Activated T-helper 2 cell treated with anti-CD3 and anti-CD28 coated beads, Interferon-gamma antibody, Interleukin-2, Interleukin-4, amounts not matched to agents 10 μg/mL and 5 μg/mL and 100 μg/mL, durations not matched to agents 14 hours and 24 hours and 36 hours (primary cell): ENCODE results near the gene SHANK1. TPM values are rescaled to one million over a fixed set of nuclear protein-coding genes. Genes with fewer than 3 reads are reported as not detected.
"Not testable (repeated sequence)": the region's sequence is repeated elsewhere in the genome, so short reads cannot be mapped to it uniquely, and the experiment has no call there.

ENCODE experiments used
- DNase-seq: peaks from one replicate; pipeline ENCODE4 v3.0.0; 2021; ENCODE audit warnings: low spot score
- H3K27ac Mint-ChIP-seq: one replicate; pipeline ENCODE4 v1.8.0; 2021; ENCODE audit warnings: mixed read lengths
- H3K27me3 Mint-ChIP-seq: one replicate; pipeline ENCODE4 v1.8.0; 2021; ENCODE audit warnings: low read depth, mixed read lengths
- H3K36me3 Mint-ChIP-seq: one replicate; pipeline ENCODE4 v1.8.0; 2021; ENCODE audit warnings: low read depth, mixed read lengths
- H3K4me1 Mint-ChIP-seq: one replicate; pipeline ENCODE4 v1.8.0; 2021; ENCODE audit warnings: low read depth, mixed read lengths
- H3K4me3 Mint-ChIP-seq: one replicate; pipeline ENCODE4 v1.8.0; 2021; ENCODE audit warnings: low read depth, mild to moderate bottlenecking, moderate library complexity, mixed read lengths
- H3K9me3 Mint-ChIP-seq: one replicate; pipeline ENCODE4 v1.8.0; 2021; ENCODE audit warnings: mixed read lengths
- intact Hi-C: fragments of 100-400 bp; cut with micrococcal nuclease; formaldehyde crosslinking; loops from one replicate; pipeline ENCODE4 v1.15.1; 2023
- total RNA-seq: library from RNA; stranded (reverse); gene quantifications from 2 replicates; pipeline ENCODE4 v1.2.3, GENCODE V29; 2022

SHANK1 gene
- total RNA-seq, 1 donor from 2014 or later: not detected

GRCh38 chr19:50618379-50618778 lies 101.2 kb downstream of the SHANK1 start:
- DNase-seq, H3K27ac Mint-ChIP-seq, intact Hi-C loops, H3K4me3 Mint-ChIP-seq, H3K27me3 Mint-ChIP-seq, H3K9me3 Mint-ChIP-seq, H3K36me3 Mint-ChIP-seq, H3K4me1 Mint-ChIP-seq: not testable (repeated sequence)

- intact Hi-C loops, H3K36me3 Mint-ChIP-seq, DNase-seq, H3K27me3 Mint-ChIP-seq, H3K4me1 Mint-ChIP-seq, H3K4me3 Mint-ChIP-seq, H3K27ac Mint-ChIP-seq, H3K9me3 Mint-ChIP-seq: not testable (repeated sequence)
Observed at GRCh38 chr19:50612504-50613404, 106.8 kb downstream of the SHANK1 start.

Other genes with a start within 250 kb of the SHANK1 start
- gene EMC10, start 243.3 kb downstream of the SHANK1 start, total RNA-seq: 76.0 and 76.2 TPM in 2 replicates
- gene GARIN5A, start 243.0 kb downstream of the SHANK1 start, total RNA-seq: 0.28 and 0.82 TPM in 2 replicates
- gene JOSD2, start 208.6 kb downstream of the SHANK1 start, total RNA-seq: 39.9 and 43.6 TPM in 2 replicates
- not detected in 2 replicates for gene ASPDH, start 205.9 kb downstream of the SHANK1 start, total RNA-seq
- 0.18 TPM in 1 of 2 replicates, not detected in the other for gene LRRC4B, start 151.4 kb downstream of the SHANK1 start, total RNA-seq
- 0.07 TPM in 1 of 2 replicates, not detected in the other for gene SYT3, start 79.9 kb downstream of the SHANK1 start, total RNA-seq
- 1.5 TPM in 1 of 2 replicates, not detected in the other for gene C19orf81, start 70.4 kb downstream of the SHANK1 start, total RNA-seq
- 1.2 and 1.7 TPM in 2 replicates for gene CLEC11A, start 3.6 kb upstream of the SHANK1 start, total RNA-seq
- gene GPR32, start 50.7 kb upstream of the SHANK1 start, total RNA-seq: not detected in 2 replicates
- not detected in 2 replicates for gene ACP4, start 70.6 kb upstream of the SHANK1 start, total RNA-seq
- gene KLK1, start 104.0 kb upstream of the SHANK1 start, total RNA-seq: 3.0 and 3.5 TPM in 2 replicates
- not detected in 2 replicates for gene KLK15, start 113.8 kb upstream of the SHANK1 start, total RNA-seq
- gene KLK3, start 135.1 kb upstream of the SHANK1 start, total RNA-seq: not detected in 2 replicates
- 0.44 TPM in 1 of 2 replicates, not detected in the other for gene KLK2, start 153.6 kb upstream of the SHANK1 start, total RNA-seq
- not detected in 2 replicates for gene KLK4, start 191.6 kb upstream of the SHANK1 start, total RNA-seq
- gene KLK5, start 233.2 kb upstream of the SHANK1 start, total RNA-seq: not detected in 2 replicates
- gene KLK6, start 249.8 kb upstream of the SHANK1 start, total RNA-seq: not detected in 2 replicates